Measurements from ENCODE around the gene FRRS1L.

FRRS1L gene

GRCh38 chr9:109176386-109176785 is 9.3 kb upstream of the FRRS1L start:
- no peak for DNase-seq (ENCODE audit: low spot score)

DNA sequence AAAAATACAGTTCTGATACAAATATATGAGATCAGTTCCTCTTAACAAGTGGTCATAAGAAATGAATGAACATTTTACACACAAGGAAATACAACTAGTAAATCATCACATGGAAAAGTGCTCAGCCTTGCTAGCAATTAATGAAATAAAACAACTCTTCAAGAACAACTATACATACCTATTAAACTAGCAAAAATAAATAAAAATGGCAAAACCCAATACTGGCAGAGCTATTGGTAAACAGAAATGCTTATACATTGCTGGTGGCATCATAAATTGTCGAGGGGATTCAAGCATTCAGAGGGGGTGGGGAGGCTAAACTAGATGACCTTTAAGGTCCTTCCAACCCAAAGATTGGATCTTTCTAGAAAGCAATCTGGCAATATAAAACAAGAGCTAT is 5.9 kb upstream of the FRRS1L start:
- no peak for DNase-seq (ENCODE audit: low spot score)

GRCh38 chr9:109171926-109172325 is 4.9 kb upstream of the FRRS1L start:
- DNase-seq (ENCODE audit: low spot score): no peak

DNA sequence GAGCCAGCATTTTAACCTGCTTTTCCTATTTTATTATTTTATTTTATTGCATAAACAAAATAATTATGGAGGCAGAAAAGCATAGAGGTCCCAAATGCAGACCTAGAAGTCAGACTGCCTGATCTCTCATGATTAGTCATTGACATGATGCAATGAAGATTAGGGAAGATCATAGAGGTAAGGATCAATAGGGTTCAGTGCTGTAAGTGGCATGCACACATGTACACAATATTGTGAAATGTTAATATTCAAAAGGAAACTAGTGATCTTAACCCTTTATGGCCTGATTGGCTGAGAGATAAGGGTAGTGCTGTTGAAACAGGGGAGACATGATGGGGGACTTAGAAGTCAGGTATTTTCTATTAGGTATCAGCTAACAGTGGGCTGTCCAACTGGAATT is 1.1 kb upstream of the FRRS1L start:
- no peak for DNase-seq (ENCODE audit: low spot score)

DNA sequence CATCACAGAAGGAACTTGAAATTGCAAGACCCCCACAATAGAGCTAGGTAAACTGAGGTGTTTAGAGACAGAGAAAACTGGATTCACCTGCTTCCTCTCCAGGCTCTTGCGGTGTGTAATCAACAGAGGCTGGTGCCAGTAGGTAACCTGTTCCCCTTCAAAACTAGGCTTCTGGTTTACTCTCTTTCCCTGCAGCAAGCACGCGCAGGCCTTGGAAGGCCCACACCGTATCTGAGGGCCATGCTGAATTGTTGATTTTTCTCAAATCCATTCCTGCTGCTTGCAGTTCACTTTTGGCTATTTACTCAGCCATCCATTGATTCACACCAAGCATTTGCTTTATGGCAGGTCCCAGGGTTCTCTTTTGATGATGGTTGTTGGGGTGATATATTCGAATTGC is 667 bp upstream of the FRRS1L start:
- DNase-seq (ENCODE audit: low spot score): no peak

GRCh38 chr9:109166171-109166770 is 778 bp downstream of the FRRS1L start:
- DNase-seq (ENCODE audit: low spot score): no peak

GRCh38 chr9:109164042-109164441 is 3.0 kb downstream of the FRRS1L start:
- DNase-seq (ENCODE audit: low spot score): no peak

GRCh38 chr9:109163194-109163593 is 3.9 kb downstream of the FRRS1L start:
- no peak for DNase-seq (ENCODE audit: low spot score)

DNA sequence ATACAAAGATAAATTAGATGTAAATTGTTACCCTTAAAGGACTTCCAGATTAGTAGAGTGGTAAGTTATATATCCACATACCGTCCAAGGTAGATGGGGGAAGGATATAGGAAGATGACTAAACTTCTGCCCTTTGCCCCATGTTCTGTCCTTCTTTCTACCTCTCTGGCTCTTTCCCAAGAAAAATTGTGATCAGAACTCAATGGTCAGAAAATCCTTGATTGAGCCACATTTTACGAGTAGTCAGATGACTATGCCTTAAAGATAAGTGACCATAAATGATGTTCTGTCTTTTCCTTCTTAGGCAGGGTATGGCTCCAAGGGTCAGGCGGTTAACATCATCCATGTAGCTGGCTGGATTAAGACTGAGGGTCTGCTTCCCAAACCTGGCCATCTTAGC is 4.4 kb downstream of the FRRS1L start:
- no peak for DNase-seq (ENCODE audit: low spot score)

- DNase-seq (ENCODE audit: low spot score): no peak
These were observed 5.6 kb downstream of the FRRS1L start for GRCh38 chr9:109161471-109161870.

- no peak for DNase-seq (ENCODE audit: low spot score)
These were observed 7.5 kb downstream of the FRRS1L start for GRCh38 chr9:109159583-109159982.

GRCh38 chr9:109158651-109159050 is 8.4 kb downstream of the FRRS1L start:
- no peak for DNase-seq (ENCODE audit: low spot score)

DNA sequence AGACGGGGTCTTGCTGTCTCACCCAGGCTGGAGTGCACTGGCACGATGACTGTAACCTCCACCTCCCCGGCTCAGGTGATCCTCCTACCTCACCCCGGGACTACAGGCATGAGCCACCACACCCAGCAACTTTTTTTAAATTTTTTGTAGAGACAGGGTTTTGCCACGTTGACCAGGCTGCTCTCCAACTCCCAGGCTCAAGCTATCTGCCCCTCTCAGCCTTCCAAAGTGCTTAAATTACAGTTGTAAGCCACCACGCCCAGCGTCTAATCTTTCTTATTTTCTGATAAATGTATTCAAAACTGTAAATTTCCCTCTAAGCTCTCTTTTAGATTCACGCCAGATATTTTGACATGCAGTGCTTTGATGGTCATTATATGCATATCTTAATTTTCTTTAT is 10.3 kb downstream of the FRRS1L start:
- no peak for DNase-seq (ENCODE audit: low spot score)

GRCh38 chr9:109150925-109151545 is 16.0 kb downstream of the FRRS1L start:
- DNase-seq (ENCODE audit: low spot score): no peak

DNA sequence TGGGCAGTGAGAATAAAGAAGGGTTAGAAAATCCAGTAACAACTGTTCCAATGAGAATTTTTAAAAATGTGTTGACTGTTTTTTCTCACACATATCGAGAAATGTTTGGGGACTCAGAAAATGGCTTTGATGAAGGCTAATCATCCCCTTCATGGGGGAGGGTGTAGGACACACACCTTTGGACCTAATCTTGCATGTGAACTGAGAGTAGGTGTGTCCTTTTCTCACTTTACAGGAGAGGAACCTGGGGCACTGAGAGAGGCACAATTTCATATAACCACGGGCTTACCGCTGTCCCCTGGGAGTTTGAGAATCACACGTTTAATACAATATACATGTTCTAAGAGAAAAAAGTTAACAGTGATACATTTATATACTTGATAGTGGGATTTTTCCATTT is 17.3 kb downstream of the FRRS1L start:
- DNase-seq (ENCODE audit: low spot score): no peak

DNA sequence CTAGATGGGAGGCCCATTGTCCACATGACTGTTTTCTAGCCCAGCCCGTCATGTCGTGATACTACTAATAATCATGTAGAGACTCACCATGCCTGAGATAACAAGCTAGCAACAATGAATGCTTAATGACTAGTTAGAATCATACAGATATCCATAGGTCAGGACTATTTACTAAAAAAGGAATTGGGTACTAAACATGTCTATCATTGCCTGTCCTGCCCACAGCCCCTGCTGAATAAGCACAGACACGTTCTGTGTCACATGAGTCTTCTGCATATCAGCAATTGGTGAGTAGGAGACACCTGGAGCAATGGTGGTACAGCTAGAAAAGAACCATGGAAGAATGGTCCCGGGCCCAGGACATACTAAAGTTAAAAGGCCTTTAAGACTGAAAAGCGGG is 18.0 kb downstream of the FRRS1L start:
- no peak for DNase-seq (ENCODE audit: low spot score)

DNA sequence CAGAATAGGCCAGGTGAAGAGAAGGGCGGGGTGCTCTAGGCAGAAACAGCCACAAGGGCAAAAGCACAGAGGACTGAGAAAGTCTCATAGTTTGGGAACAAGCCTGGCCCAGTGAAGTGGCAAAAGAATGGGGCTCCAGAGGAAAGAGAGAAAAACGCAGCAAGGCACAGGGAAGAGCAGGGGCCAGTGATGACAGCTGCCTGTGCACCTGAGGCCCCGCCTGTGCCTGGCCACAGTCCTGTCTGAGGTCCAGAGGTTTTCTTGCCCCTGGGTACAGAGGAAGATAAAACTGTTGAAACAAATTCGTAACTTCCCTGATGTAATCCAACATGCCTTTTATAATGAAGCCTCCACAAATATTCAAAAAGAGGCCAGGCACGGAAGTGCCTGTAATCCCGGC is 22.0 kb downstream of the FRRS1L start:
- no peak for DNase-seq (ENCODE audit: low spot score)

- DNase-seq (ENCODE audit: low spot score): no peak
These were observed 23.0 kb downstream of the FRRS1L start for GRCh38 chr9:109143881-109144562.

GRCh38 chr9:109141375-109141774 is 25.7 kb downstream of the FRRS1L start:
- DNase-seq (ENCODE audit: low spot score): no peak

DNA sequence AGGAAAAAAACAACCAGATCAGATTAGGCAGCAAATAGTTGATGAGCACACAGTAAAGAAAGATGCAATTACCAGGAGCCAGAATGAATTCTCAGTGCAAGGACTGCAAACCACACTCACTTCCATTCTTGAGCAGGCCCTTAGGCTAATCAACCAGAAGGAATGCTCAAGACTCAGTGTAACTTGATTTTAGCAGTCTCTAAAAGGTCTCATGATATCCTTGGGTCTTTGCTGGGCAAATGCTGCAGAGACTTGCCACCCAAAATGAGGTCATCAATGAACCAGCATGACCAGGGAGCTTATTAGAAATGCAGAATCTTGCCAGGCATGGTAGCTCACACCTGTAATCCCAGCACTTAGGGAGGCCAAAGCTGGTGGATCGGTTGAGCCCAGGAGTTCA is 27.2 kb downstream of the FRRS1L start:
- DNase-seq (ENCODE audit: low spot score): no peak

DNA sequence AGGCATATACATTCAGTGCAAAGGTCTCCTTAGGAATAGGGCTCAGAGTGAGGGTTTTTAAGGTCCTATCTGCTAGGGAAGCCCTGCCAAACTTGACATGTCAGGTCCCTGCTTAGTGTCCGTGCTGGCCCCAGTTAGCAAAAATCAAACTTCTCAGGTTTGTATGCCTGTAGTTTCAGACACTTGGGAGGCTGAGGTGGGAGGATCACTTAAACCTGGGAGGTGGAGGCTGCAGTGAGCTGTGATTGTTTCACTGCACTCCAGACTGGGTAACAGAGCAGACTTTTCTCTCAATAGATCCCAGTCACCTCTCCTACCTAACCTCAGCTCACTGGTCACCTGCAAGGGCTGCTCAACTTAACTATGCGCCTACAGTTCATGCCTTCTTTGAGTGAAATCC is 28.6 kb downstream of the FRRS1L start:
- no peak for DNase-seq (ENCODE audit: low spot score)

DNA sequence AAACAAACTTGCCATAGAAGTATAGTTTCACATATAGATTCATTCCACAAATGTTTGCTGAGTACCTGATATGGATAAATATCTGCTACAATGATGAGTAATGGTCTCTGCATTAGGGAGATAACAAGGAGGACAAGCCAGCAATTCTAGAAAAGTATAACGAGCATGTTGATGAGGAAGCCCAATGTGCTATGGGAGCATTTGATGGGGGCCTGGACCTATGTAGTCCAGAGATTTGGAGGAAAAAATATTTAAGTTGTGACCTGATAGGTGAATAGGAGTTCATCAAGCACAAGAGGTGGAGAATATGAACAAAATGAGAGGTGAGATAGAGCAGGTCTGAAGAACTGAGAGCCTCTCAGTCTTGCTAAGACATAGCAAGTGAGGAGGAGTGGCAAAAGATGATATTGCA is 32.9 kb downstream of the FRRS1L start:
- DNase-seq (ENCODE audit: low spot score): no peak

GRCh38 chr9:109133533-109133932 is 33.5 kb downstream of the FRRS1L start:
- no peak for DNase-seq (ENCODE audit: low spot score)

- DNase-seq (ENCODE audit: low spot score): no peak
These were observed 34.5 kb downstream of the FRRS1L start for GRCh38 chr9:109132567-109133021.

Measured in CD4-positive, alpha-beta T cell treated with Interleukin-6 at 100 ng/mL for 8 hours (primary cell).